GM12878 (cell line): ENCODE data around the gene FAM162B. TPM values are rescaled to one million over a fixed set of nuclear protein-coding genes. Genes with fewer than 3 reads are reported as not detected.

Source experiments
- ATAC-seq: fragments of 200-7000 bp; cut with Tn5 transposase; 3 replicates; pipeline ENCODE4 v1.9.1; 2020; ENCODE audit warnings: mild to moderate bottlenecking, moderate library complexity
- BruUV-seq: library from RNA; stranded (reverse); fragments of 400-500 nt; replicated peaks from 2 replicates; lab custom pipeline; 2021; lab: Mats Ljungman, UMichigan
- CTCF ChIA-PET: fragments of 300-600 bp; sonication (Branson Sonifier 250); formaldehyde crosslinking; extraction: SDS; loops from one replicate; lab custom pipeline; 2021; ENCODE audit warnings: inconsistent platforms; lab: Yijun Ruan, JAX
- POLR2A ChIA-PET: fragments of 350-600 bp; formaldehyde crosslinking; extraction: SDS; loops from one replicate; lab custom pipeline; 2021; ENCODE audit warnings: inconsistent platforms; lab: Charles Lee
- RAD21 ChIA-PET: fragments of 300-600 bp; sonication (Branson Sonifier 250); formaldehyde crosslinking; loops from one replicate; lab custom pipeline; 2023; ENCODE audit warnings: antibody characterized with exemption; ENCODE audit not compliant: unreplicated experiment; lab: Charles Lee
- SMC1A ChIA-PET: fragments of 300-600 bp; sonication (Branson Sonifier 250); formaldehyde crosslinking; loops from one replicate; lab custom pipeline; 2023; ENCODE audit not compliant: unreplicated experiment, uncharacterized antibody; lab: Charles Lee
- DNase-seq: peaks from one replicate; pipeline ENCODE4 v3.0.0-alpha.2; 2011; ENCODE audit warnings: low read depth, low spot score
- FAIRE-seq: peaks from 3 replicates; lab custom pipeline; 2011; peaks lifted over from hg19 to GRCh38; lab: Jason Lieb, UNC
- H2AFZ ChIP-seq: 2 replicates; pipeline ENCODE4 v1.6.0; 2011; ENCODE audit warnings: low read depth, low read length, control low read depth; ENCODE audit not compliant: control insufficient read depth
- H3K27ac ChIP-seq: 2 replicates; pipeline ENCODE4 v1.5.1; 2011; ENCODE audit warnings: control low read depth; ENCODE audit not compliant: control insufficient read depth, insufficient read depth
- H3K27me3 ChIP-seq, 2 experiments: replicated peaks in 1 of 2; 2 replicates each; pipeline versions ENCODE4 v1.6.0 to v1.6.1; 2011; ENCODE audit warnings: low read length in 1 of 2; ENCODE audit not compliant: control insufficient read depth in 2 of 2, insufficient read depth in 2 of 2
- H3K36me3 ChIP-seq, 2 experiments: 2 replicates each; pipeline ENCODE4 v1.5.1; 2011; ENCODE audit warnings: low read length in 1 of 2; ENCODE audit not compliant: control insufficient read depth in 2 of 2, insufficient read depth in 2 of 2
- H3K4me1 ChIP-seq: 2 replicates; pipeline ENCODE4 v1.6.1; 2011; ENCODE audit warnings: mild to moderate bottlenecking, low read length, moderate library complexity, mixed read lengths; ENCODE audit not compliant: control insufficient read depth, insufficient read depth
- H3K4me2 ChIP-seq: 2 replicates; pipeline ENCODE4 v1.6.0; 2011; ENCODE audit warnings: control low read depth; ENCODE audit not compliant: control insufficient read depth, insufficient read depth
- H3K4me3 ChIP-seq: fragments of 200-600 bp; sonication (generic); 2 replicates; pipeline ENCODE4 v1.5.1; 2016
- H3K79me2 ChIP-seq: 2 replicates; pipeline ENCODE4 v1.6.0; 2011; ENCODE audit warnings: low read length; ENCODE audit not compliant: control insufficient read depth, insufficient read depth
- H3K9ac ChIP-seq: 2 replicates; pipeline ENCODE4 v1.8.0; 2011; ENCODE audit warnings: low read length, control low read depth, mixed read lengths; ENCODE audit not compliant: control insufficient read depth, insufficient read depth
- H3K9me3 ChIP-seq: replicated peaks from 3 replicates; pipeline ENCODE4 v1.5.1; 2011; ENCODE audit warnings: mild to moderate bottlenecking, low read length; ENCODE audit not compliant: control insufficient read depth, insufficient read depth
- H4K20me1 ChIP-seq: 2 replicates; pipeline ENCODE4 v1.6.0; 2011; ENCODE audit not compliant: control insufficient read depth, insufficient read depth
- CBFB ChIP-seq: IDR thresholded peaks from 2 replicates; pipeline ENCODE4 v1.6.1; 2016; ENCODE audit warnings: antibody characterized with exemption, low read depth
- CEBPB ChIP-seq, 2 experiments: fragments of 150-350 bp in 1 of 2; IDR thresholded peaks; 2 replicates each; pipeline ENCODE4 v1.6.1; 2012 to 2014; ENCODE audit warnings: low read depth in 2 of 2, low read length in 2 of 2, borderline replicate concordance in 1 of 2, inconsistent platforms in 1 of 2
- EZH2 ChIP-seq: IDR thresholded peaks from 2 replicates; pipeline ENCODE4 v1.6.1; 2012; ENCODE audit warnings: low read depth, mild to moderate bottlenecking, control low read depth, inconsistent platforms, low read length, borderline replicate concordance; ENCODE audit not compliant: control insufficient read depth
- GABPA ChIP-seq: IDR thresholded peaks from 2 replicates; pipeline ENCODE4 v1.6.1; 2014; ENCODE audit warnings: antibody characterized with exemption, low read depth, mild to moderate bottlenecking, inconsistent platforms
- MEF2A ChIP-seq: IDR thresholded peaks from 2 replicates; pipeline ENCODE4 v1.6.1; 2011; ENCODE audit warnings: low read depth, mild to moderate bottlenecking, low read length, moderate library complexity; ENCODE audit not compliant: insufficient read depth
- NBN ChIP-seq: fragments of 450-650 bp; IDR thresholded peaks from 2 replicates; pipeline ENCODE4 v1.6.1; 2016
- NR2C1 ChIP-seq: fragments of 450-650 bp; IDR thresholded peaks from 2 replicates; pipeline ENCODE4 v1.6.1; 2017; ENCODE audit warnings: antibody characterized with exemption, mild to moderate bottlenecking, moderate library complexity
- POLR2AphosphoS2 ChIP-seq: IDR thresholded peaks from 2 replicates; pipeline ENCODE4 v1.6.1; 2011; ENCODE audit warnings: low read depth, mild to moderate bottlenecking, low read length, improper control_type of control experiment, moderate library complexity
- SIN3A ChIP-seq: IDR thresholded peaks from 2 replicates; pipeline ENCODE4 v1.6.1; 2012; ENCODE audit warnings: low read depth, low read length, improper control_type of control experiment
- SKIL ChIP-seq: fragments of 450-650 bp; IDR thresholded peaks from 2 replicates; pipeline ENCODE4 v1.6.1; 2017; ENCODE audit warnings: mild to moderate bottlenecking, low read depth, inconsistent platforms; ENCODE audit not compliant: poor library complexity, severe bottlenecking
- SREBF2 ChIP-seq: IDR thresholded peaks from 2 replicates; pipeline ENCODE4 v1.6.1; 2012; ENCODE audit warnings: mild to moderate bottlenecking, low read length
- TCF3 ChIP-seq: IDR thresholded peaks from 2 replicates; pipeline ENCODE4 v1.6.1; 2012; ENCODE audit warnings: low read depth, mild to moderate bottlenecking, low read length, borderline replicate concordance; ENCODE audit not compliant: insufficient read depth
- ZNF592 ChIP-seq: fragments of 450-650 bp; IDR thresholded peaks from 2 replicates; pipeline ENCODE4 v1.6.1; 2017; ENCODE audit warnings: mild to moderate bottlenecking, moderate library complexity
- in situ Hi-C: fragments of 300-500 bp; cut with MboI; formaldehyde crosslinking; loops from 9 replicates; pipeline ENCODE4 v1.14.3; 2018; ENCODE audit warnings: mixed read lengths
- intact Hi-C: fragments of 100-400 bp; cut with micrococcal nuclease; formaldehyde crosslinking; loops from one replicate; pipeline ENCODE4 v1.14.2; 2022; ENCODE audit not compliant: unreplicated experiment
- polyA plus RNA-seq, 11 experiments: library from polyadenylated mRNA; depleted of rRNA in 4 of 11; unstranded in 6 of 11; stranded (reverse) in 5 of 11; fragments of >200 nt; fragmentation: Nextera tagmentation in 4 of 11; fragmentation: Illumina TruSeq in 1 of 11; extraction: Ambion mirVana in 4 of 11; extraction: Trizol in 1 of 11; gene quantifications; 1 replicate in 1 of 11; 2 replicates in 10 of 11; pipeline versions ENCODE4 v1.2.1 to v1.2.3, GENCODE V29; 2011 to 2016; ENCODE audit warnings: inconsistent platforms in 2 of 11, missing spikeins in 2 of 11, low read depth in 1 of 11
- total RNA-seq, 4 experiments: library from RNA; depleted of rRNA in 3 of 4; stranded (reverse); fragments of >200 nt in 3 of 4; fragmentation: Illumina TruSeq in 1 of 4; extraction: Trizol in 1 of 4; gene quantifications; 2 replicates each; pipeline versions ENCODE4 v1.2.1 to v1.2.3, GENCODE V29; 2013 to 2021

Gene FAM162B
- total and polyA plus RNA-seq, 10 of the 15 experiments (the other 5 are each of a cell fraction or from before 2014, with no cell fraction given), result not detected

GRCh38 chr6:116801971-116802370 is 36.5 kb upstream of the FAM162B start:
- Histone ChIP-seq H3K27ac (no peak overlapping the region), H3K4me2 (no peak overlapping the region), H3K27me3 (no peaks in the 10 kb centered on the region), H3K9ac (no peak overlapping the region), H3K9me3 (no peaks in the 10 kb centered on the region), H4K20me1 (no peaks in the 10 kb centered on the region), H3K36me3 (no peaks in the 10 kb centered on the region), H3K4me3 (no peak overlapping the region), H3K4me1 (no peaks in the 10 kb centered on the region), H2AFZ (no peak overlapping the region), H3K79me2 (no peaks in the 10 kb centered on the region)
- RAD21 ChIA-PET, result no interaction called here
- TF ChIP-seq CEBPB (IDR thresholded peaks at IDR 0.05; ENCODE audit: borderline replicate concordance in 1 of 2, low read depth in 2 of 2, low read length in 2 of 2) (no peak), SIN3A (no peak)
- in situ Hi-C loops, result no loop called here
- intact Hi-C loops, result no loop called here
- CTCF ChIA-PET, result interaction anchor here (1.1 kb wide), 1 partner anchor 19 kb away, joined by 3 read pairs; no protein-coding TSS in a partner anchor
- POLR2A ChIA-PET, result no interaction called here
- DNase-seq (no peak), FAIRE-seq (no peak), ATAC-seq (no peak)
- BruUV-seq, result no TSS peak
- SMC1A ChIA-PET, result interaction anchor here (1.2 kb wide), 1 partner anchor 8 kb away, joined by 3 read pairs; no protein-coding TSS in a partner anchor

GRCh38 chr6:116799945-116800344 is 34.4 kb upstream of the FAM162B start:
- in situ Hi-C loops, result no loop called here
- FAIRE-seq (no peak), ATAC-seq (no peak), DNase-seq (no peak)
- intact Hi-C loops, result no loop called here
- Histone ChIP-seq H2AFZ (no peak overlapping the region), H3K36me3 (no peaks in the 10 kb centered on the region), H4K20me1 (no peaks in the 10 kb centered on the region), H3K27ac (no peak overlapping the region), H3K9ac (no peak overlapping the region), H3K79me2 (no peaks in the 10 kb centered on the region), H3K4me3 (no peak overlapping the region), H3K9me3 (no peaks in the 10 kb centered on the region), H3K4me1 (no peaks in the 10 kb centered on the region), H3K27me3 (no peaks in the 10 kb centered on the region; a peak in 1 of 4 replicates), H3K4me2 (no peak overlapping the region)
- CTCF ChIA-PET, result interaction anchor here (0.6 kb wide), 1 partner anchor 154 kb away, joined by 3 read pairs; no protein-coding TSS in a partner anchor
- RAD21 ChIA-PET, result no interaction called here
- no TSS peak for BruUV-seq
- SMC1A ChIA-PET, result no interaction called here
- POLR2A ChIA-PET, result no interaction called here
- no peak for TF ChIP-seq NBN
- TF ChIP-seq GABPA, result no peak
- no peak for TF ChIP-seq POLR2AphosphoS2
- no peak for TF ChIP-seq ZNF592
- no peak for TF ChIP-seq CBFB
- no peak for TF ChIP-seq SKIL
- TF ChIP-seq SREBF2, result no peak
- TF ChIP-seq MEF2A, result no peak
- no peak for TF ChIP-seq NR2C1
- no peak for TF ChIP-seq SIN3A
- no peak for TF ChIP-seq TCF3
- no peak for TF ChIP-seq EZH2
